NCI-H146 treated with DMSO at 0.1 percent for 48 hours (cell line): ENCODE results near the gene CFAP44.
"Not testable (repeated sequence)": the region's sequence is repeated elsewhere in the genome, so short reads cannot be mapped to it uniquely, and the experiment has no call there.

Experiments
- DNase-seq: peaks from one replicate; lab custom pipeline; 2025; ENCODE audit not compliant: unreplicated experiment; lab: John Stamatoyannopoulos, UW

Gene CFAP44

GRCh38 chr3:113441051-113441770 lies at the start of gene CFAP44:
CFAP44 (minus strand) TSS chr3:113441493; CDS start chr3:113433664, 7,829 bp downstream.
- DNase-seq, result no peak

- no peak for DNase-seq
Observed at GRCh38 chr3:113485161-113485609, 43.9 kb upstream of the CFAP44 start.

GRCh38 chr3:113468539-113468938 lies 27.2 kb upstream of the CFAP44 start:
- DNase-seq, result no peak

- no peak for DNase-seq
Observed at GRCh38 chr3:113461488-113461887, 20.2 kb upstream of the CFAP44 start.

- DNase-seq, result not testable (repeated sequence)
Observed at GRCh38 chr3:113458554-113458953, 17.3 kb upstream of the CFAP44 start.

- DNase-seq, result no peak
Observed at GRCh38 chr3:113455446-113455845, 14.2 kb upstream of the CFAP44 start.

- DNase-seq, result no peak
Observed at GRCh38 chr3:113454630-113455029, 13.3 kb upstream of the CFAP44 start.

- no peak for DNase-seq
Observed at GRCh38 chr3:113454057-113454456, 12.8 kb upstream of the CFAP44 start.

GRCh38 chr3:113450911-113451310 lies 9.6 kb upstream of the CFAP44 start:
- no peak for DNase-seq

- DNase-seq, result no peak
Observed at GRCh38 chr3:113439606-113440005, 1.7 kb downstream of the CFAP44 start.

GRCh38 chr3:113438224-113438623 lies 3.1 kb downstream of the CFAP44 start:
- no peak for DNase-seq

GRCh38 chr3:113437411-113437810 lies 3.9 kb downstream of the CFAP44 start:
- DNase-seq, result no peak

- no peak for DNase-seq
Observed at GRCh38 chr3:113436809-113437208, 4.5 kb downstream of the CFAP44 start.

- DNase-seq, result no peak
Observed at GRCh38 chr3:113431811-113432210, 9.5 kb downstream of the CFAP44 start.

- DNase-seq, result no peak
Observed at GRCh38 chr3:113428581-113428980, 12.7 kb downstream of the CFAP44 start.

GRCh38 chr3:113423699-113424098 lies 17.6 kb downstream of the CFAP44 start:
- DNase-seq, result no peak

- DNase-seq, result no peak
Observed at GRCh38 chr3:113421082-113421481, 20.2 kb downstream of the CFAP44 start.

GRCh38 chr3:113409676-113410075 lies 31.6 kb downstream of the CFAP44 start:
- DNase-seq, result no peak

- no peak for DNase-seq
Observed at GRCh38 chr3:113405180-113405579, 36.1 kb downstream of the CFAP44 start.

- no peak for DNase-seq
Observed at GRCh38 chr3:113404637-113405036, 36.7 kb downstream of the CFAP44 start.
